ENCODE measurements around the gene GRM7. TPM values are rescaled to one million over a fixed set of nuclear protein-coding genes. Genes with fewer than 3 reads are reported as not detected.
A peak's percentile ranks its signal among the peaks of the same experiment; 100 is the strongest.

The GRM7 gene
- total RNA-seq, 1 experiment from 2014 or later = not detected

DNA sequence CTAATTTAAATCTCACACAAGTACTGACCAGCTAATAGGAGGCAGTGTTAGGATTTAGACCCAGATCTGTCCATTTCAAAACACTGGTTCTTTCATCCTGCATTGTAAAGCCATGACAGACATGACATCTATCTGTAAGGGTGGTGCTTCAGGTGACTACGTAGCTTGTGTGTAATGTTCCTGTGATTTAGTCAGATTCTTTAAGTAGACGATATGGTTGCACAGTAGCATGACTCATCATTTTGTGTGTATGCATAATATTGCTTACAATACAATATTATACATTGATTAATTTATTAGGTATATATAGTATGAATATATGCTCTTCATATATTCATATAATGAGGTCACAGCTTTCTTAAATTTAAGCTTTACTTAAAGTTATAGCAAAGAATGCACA, 628.5 kb downstream of the GRM7 start:
- H3K79me2 ChIP-seq (ENCODE audit: insufficient read depth, low read length) = no peaks in the 10 kb centered on the region
- intact Hi-C loops (cut with micrococcal nuclease) = no loop called here
- H3K4me2 ChIP-seq (ENCODE audit: low read length) = no peak overlapping the region
- no peaks in the 10 kb centered on the region for H4K20me1 ChIP-seq (ENCODE audit: insufficient read depth)
- RAD21 ChIA-PET (ENCODE audit: low non-redundant PET in 1 of 2, low total read pairs in 2 of 2, uncharacterized antibody in 2 of 2, unreplicated experiment in 2 of 2) = no interaction called here
- peaks cover 0 to 8% of the 10 kb centered on the region in 2 experiments; a peak in 2 of 4 replicates for H3K4me1 ChIP-seq (ENCODE audit: control insufficient read depth in 1 of 2, insufficient read depth in 2 of 2, low read length in 2 of 2)
- CTCF ChIA-PET = no interaction called here
- H3K4me3 ChIP-seq (replicated peaks in 1 of 2; ENCODE audit: low read depth in 1 of 2, low read length in 2 of 2) = no peak overlapping the region
- no peaks in the 10 kb centered on the region for H3K9me3 ChIP-seq (ENCODE audit: control insufficient read depth in 1 of 2, insufficient read depth in 1 of 2, low read depth in 1 of 2, low read length in 2 of 2)
- no peaks in the 10 kb centered on the region for H3K9me2 ChIP-seq (ENCODE audit: insufficient read depth)
- peak overlapping the region; percentile 17 for H2AFZ ChIP-seq (ENCODE audit: low read depth, low read length, poor library complexity, severe bottlenecking)
- DNase-seq (ENCODE audit: low read depth, low spot score) (no peak), ATAC-seq (no peak)
- H3K9ac ChIP-seq (ENCODE audit: low read length) = no peak overlapping the region
- H3K36me3 ChIP-seq (ENCODE audit: control insufficient read depth in 1 of 2, insufficient read depth in 2 of 2, low read length in 2 of 2) = no peaks in the 10 kb centered on the region
- no peaks in the 10 kb centered on the region for H3K27me3 ChIP-seq (ENCODE audit: insufficient read depth, low read length)
- POLR2A ChIA-PET = no interaction called here
- no TSS peak for BruUV-seq (replicated peaks)
- H3K27ac ChIP-seq (ENCODE audit: low read depth, low read length) = no peak overlapping the region
- no peak for TF ChIP-seq ZFX (IDR thresholded peaks at IDR 0.05)
- no peak for TF ChIP-seq ZNF274 (IDR thresholded peaks at IDR 0.05; ENCODE audit: low read depth, low read length)
- no peak for TF ChIP-seq SIN3A (IDR thresholded peaks at IDR 0.05; ENCODE audit: low read depth)
- no peak for TF ChIP-seq EGR1 (IDR thresholded peaks at IDR 0.05; ENCODE audit: low read depth)
- TF ChIP-seq CEBPB (IDR thresholded peaks at IDR 0.05; ENCODE audit: low read depth) = no peak
- no peak for TF ChIP-seq EZH2phosphoT487 (IDR thresholded peaks at IDR 0.05; ENCODE audit: borderline replicate concordance)
- TF ChIP-seq, protein P1, sequence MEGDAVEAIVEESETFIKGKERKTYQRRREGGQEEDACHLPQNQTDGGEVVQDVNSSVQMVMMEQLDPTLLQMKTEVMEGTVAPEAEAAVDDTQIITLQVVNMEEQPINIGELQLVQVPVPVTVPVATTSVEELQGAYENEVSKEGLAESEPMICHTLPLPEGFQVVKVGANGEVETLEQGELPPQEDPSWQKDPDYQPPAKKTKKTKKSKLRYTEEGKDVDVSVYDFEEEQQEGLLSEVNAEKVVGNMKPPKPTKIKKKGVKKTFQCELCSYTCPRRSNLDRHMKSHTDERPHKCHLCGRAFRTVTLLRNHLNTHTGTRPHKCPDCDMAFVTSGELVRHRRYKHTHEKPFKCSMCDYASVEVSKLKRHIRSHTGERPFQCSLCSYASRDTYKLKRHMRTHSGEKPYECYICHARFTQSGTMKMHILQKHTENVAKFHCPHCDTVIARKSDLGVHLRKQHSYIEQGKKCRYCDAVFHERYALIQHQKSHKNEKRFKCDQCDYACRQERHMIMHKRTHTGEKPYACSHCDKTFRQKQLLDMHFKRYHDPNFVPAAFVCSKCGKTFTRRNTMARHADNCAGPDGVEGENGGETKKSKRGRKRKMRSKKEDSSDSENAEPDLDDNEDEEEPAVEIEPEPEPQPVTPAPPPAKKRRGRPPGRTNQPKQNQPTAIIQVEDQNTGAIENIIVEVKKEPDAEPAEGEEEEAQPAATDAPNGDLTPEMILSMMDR (IDR thresholded peaks at IDR 0.05 in 2 of 3, conservative IDR thresholded peaks at IDR 0.05 in 1 of 3; ENCODE audit: borderline replicate concordance in 1 of 3, insufficient read depth in 1 of 3, low read depth in 2 of 3, low read length in 2 of 3) = no peak
- TF ChIP-seq, protein P2, sequence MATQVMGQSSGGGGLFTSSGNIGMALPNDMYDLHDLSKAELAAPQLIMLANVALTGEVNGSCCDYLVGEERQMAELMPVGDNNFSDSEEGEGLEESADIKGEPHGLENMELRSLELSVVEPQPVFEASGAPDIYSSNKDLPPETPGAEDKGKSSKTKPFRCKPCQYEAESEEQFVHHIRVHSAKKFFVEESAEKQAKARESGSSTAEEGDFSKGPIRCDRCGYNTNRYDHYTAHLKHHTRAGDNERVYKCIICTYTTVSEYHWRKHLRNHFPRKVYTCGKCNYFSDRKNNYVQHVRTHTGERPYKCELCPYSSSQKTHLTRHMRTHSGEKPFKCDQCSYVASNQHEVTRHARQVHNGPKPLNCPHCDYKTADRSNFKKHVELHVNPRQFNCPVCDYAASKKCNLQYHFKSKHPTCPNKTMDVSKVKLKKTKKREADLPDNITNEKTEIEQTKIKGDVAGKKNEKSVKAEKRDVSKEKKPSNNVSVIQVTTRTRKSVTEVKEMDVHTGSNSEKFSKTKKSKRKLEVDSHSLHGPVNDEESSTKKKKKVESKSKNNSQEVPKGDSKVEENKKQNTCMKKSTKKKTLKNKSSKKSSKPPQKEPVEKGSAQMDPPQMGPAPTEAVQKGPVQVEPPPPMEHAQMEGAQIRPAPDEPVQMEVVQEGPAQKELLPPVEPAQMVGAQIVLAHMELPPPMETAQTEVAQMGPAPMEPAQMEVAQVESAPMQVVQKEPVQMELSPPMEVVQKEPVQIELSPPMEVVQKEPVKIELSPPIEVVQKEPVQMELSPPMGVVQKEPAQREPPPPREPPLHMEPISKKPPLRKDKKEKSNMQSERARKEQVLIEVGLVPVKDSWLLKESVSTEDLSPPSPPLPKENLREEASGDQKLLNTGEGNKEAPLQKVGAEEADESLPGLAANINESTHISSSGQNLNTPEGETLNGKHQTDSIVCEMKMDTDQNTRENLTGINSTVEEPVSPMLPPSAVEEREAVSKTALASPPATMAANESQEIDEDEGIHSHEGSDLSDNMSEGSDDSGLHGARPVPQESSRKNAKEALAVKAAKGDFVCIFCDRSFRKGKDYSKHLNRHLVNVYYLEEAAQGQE (IDR thresholded peaks at IDR 0.05; ENCODE audit: low read depth) = no peak
- TF ChIP-seq SP1 (IDR thresholded peaks at IDR 0.05; ENCODE audit: low read depth) = no peak
- TF ChIP-seq RAD21 (IDR thresholded peaks at IDR 0.05; ENCODE audit: low read depth) = no peak
- TF ChIP-seq, protein P3, sequence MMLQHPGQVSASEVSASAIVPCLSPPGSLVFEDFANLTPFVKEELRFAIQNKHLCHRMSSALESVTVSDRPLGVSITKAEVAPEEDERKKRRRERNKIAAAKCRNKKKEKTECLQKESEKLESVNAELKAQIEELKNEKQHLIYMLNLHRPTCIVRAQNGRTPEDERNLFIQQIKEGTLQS (IDR thresholded peaks at IDR 0.05) = no peak
- TF ChIP-seq YY1 (IDR thresholded peaks at IDR 0.05; ENCODE audit: extremely low read depth, insufficient replicate concordance, low read depth, low read length) = no peak
- TF ChIP-seq TCF7L2 (IDR thresholded peaks at IDR 0.05; ENCODE audit: borderline replicate concordance, extremely low read depth, insufficient read depth, insufficient read length) = no peak
